Skeletal muscle tissue (tissue), 4 donors: Measurements from ENCODE around the gene SIK3. TPM values are rescaled to one million over a fixed set of nuclear protein-coding genes. Genes with fewer than 3 reads are reported as not detected.
A peak's percentile ranks its signal among the peaks of the same experiment; 100 is the strongest.
"Not testable (repeated sequence)": the region's sequence is repeated elsewhere in the genome, so short reads cannot be mapped to it uniquely, and the experiment has no call there.

Experiments
- H3K27ac ChIP-seq: one replicate; pipeline ENCODE4 v1.7.0; 2013; ENCODE audit warnings: mild to moderate bottlenecking, low read depth, low read length, inconsistent platforms
- H3K27me3 ChIP-seq, 3 donors: one replicate each; pipeline ENCODE4 v1.7.0; 2013; ENCODE audit warnings: low read length in 3 of 3; ENCODE audit not compliant: control insufficient read depth in 3 of 3, insufficient read depth in 3 of 3
- H3K36me3 ChIP-seq, 3 donors: one replicate each; pipeline ENCODE4 v1.7.0; 2013; ENCODE audit warnings: low read length in 3 of 3; ENCODE audit not compliant: control insufficient read depth in 3 of 3, insufficient read depth in 3 of 3
- H3K4me1 ChIP-seq, 3 donors: one replicate each; pipeline ENCODE4 v1.7.0; 2013; ENCODE audit warnings: low read length in 3 of 3, mild to moderate bottlenecking in 3 of 3; ENCODE audit not compliant: control insufficient read depth in 3 of 3, insufficient read depth in 3 of 3
- H3K4me3 ChIP-seq, 3 donors: one replicate each; pipeline ENCODE4 v1.7.0; 2013; ENCODE audit warnings: low read length in 3 of 3
- H3K9ac ChIP-seq, 3 donors: one replicate each; pipeline ENCODE4 v1.7.0; 2013; ENCODE audit warnings: low read length in 3 of 3, mild to moderate bottlenecking in 3 of 3, moderate library complexity in 2 of 3, low read depth in 1 of 3
- H3K9me3 ChIP-seq, 3 donors: one replicate each; pipeline ENCODE4 v1.7.0; 2013; ENCODE audit warnings: low read length in 3 of 3; ENCODE audit not compliant: control insufficient read depth in 3 of 3
- total RNA-seq: library from RNA; depleted of rRNA; stranded (reverse); fragments of >200 nt; gene quantifications from one replicate; pipeline ENCODE4 v1.2.3, GENCODE V29; 2014
- donor health status: Osteomylitis.

The SIK3 gene
- total RNA-seq, 1 donor from 2014 or later = 21.4 TPM

DNA sequence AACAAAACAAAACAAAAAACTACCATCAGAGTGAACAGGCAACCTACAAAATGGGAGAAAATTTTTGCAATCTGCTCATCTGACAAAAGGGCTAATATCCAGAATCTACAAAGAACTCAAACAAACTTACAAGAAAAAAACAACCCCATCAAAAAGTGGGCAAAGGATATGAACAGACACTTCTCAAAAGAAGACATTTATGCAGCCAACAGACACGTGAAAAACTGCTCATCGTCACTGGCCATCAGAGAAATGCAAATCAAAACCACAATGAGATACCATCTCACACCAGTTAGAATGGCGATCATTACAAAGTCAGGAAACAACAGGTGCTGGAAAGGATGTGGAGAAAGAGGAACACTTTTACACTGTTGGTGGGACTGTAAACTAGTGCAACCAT, 14.3 kb upstream of the SIK3 start:
- not testable (repeated sequence) for H3K9me3 ChIP-seq, H3K4me3 ChIP-seq, H3K4me1 ChIP-seq, H3K27ac ChIP-seq, H3K27me3 ChIP-seq, H3K9ac ChIP-seq, H3K36me3 ChIP-seq

DNA sequence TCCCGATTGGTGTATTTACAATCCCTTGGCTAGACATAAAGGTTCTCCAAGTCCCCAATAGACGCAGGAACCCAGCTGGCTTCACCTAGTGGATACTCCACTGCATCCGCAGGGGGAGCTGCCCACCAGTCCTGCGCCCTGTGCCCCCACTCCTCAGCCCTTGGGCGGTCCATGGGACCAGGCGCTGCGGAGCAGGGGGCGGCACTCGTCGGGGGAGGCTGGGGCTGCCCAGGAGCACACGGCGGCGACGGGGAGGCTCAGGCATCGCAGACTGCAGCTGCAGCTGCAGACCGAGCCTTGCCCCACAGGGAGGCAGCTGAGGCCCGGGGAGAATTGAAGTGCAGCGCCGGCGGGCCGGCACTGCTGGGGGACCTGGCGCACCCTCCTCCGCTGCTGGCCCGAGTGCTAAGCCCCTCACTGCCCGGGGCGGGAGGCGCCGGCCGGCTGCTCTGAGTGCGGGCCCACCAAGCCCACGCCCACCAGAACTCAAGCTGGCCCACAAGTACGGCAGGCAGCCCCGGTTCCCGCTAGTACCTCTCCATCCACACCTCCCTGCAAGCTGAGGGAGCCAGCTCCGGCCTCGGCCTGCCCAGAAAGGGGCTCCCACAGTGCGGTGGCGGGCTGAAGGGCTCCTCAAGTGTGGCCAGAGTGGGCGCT, 12.2 kb upstream of the SIK3 start:
- no peak overlapping the region for H3K4me3 ChIP-seq
- H3K27ac ChIP-seq = no peak overlapping the region
- H3K9me3 ChIP-seq = no peaks in the 10 kb centered on the region
- no peaks in the 10 kb centered on the region for H3K27me3 ChIP-seq
- peaks cover 4 to 7% (median 6%) of the 10 kb centered on the region in 3 donors for H3K4me1 ChIP-seq
- no peak overlapping the region for H3K9ac ChIP-seq
- no peaks in the 10 kb centered on the region for H3K36me3 ChIP-seq

DNA sequence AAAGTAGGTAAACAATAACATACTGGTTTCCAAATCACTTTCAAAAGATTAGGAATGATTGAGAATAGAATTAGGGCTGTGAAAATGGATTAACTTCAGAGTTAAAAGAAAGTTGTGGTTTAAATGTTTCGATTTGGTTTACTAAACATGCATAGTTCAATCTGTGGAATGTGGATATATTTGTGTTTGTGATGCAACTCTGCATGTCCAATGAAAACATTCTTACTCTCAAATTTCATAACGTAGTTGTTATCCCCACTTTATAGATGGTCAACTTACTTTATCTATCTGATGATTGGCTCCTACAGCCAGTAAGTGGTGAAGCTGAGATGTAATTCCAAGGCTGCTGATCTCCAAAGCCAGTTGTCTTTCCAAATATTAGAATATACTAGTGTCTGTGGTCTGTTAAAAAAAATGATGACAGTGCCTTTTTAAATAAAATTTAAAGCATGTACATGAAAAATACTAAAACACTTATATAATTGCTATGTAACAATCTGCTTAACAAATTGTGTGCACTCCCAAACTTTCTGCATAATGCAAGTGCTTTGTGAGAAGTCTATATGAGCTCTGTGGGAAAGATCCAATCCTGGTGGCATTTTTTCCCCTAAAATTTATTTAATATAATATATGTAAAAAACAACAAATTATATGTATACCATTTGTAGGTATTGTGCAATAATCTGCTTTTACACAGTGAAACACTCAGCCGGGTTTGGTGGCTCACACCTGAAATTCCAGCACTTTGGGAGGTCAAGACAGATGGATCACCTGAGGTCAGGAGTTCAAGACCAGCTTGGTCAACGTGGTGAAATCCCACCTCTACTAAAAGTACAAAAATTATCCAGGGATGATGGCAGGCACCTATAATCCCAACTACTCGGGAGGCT, 9.7 kb upstream of the SIK3 start:
- Histone ChIP-seq H3K4me3 (no peak overlapping the region), H3K9ac (no peak overlapping the region), H3K27me3 (no peaks in the 10 kb centered on the region), H3K9me3 (no peaks in the 10 kb centered on the region), H3K36me3 (no peaks in the 10 kb centered on the region), H3K4me1 (peaks cover 4 to 7% (median 6%) of the 10 kb centered on the region in 3 donors), H3K27ac (no peak overlapping the region)

DNA sequence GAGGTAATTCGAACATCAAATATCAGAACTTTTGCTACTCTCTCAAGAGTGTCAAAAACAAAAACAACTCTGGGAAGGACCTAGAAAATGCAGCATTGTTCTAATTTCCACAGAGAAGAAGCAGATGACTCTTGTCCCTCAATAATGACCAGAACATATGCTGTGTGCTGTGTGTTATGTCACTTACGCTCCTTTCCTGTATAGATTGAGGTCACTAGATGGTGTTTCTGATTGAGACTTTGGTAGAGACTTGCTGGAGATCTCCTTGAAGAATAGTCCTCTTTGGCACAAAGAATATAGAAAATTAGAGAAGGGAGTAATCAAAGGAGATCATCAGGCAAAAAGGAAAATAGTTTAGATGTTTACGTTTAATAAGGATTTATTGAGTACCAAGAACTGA, 2.3 kb upstream of the SIK3 start:
- no peak overlapping the region for H3K4me3 ChIP-seq
- no peaks in the 10 kb centered on the region for H3K36me3 ChIP-seq
- H3K4me1 ChIP-seq = peaks cover 24 to 26% (median 25%) of the 10 kb centered on the region in 3 donors
- no peak overlapping the region for H3K27ac ChIP-seq
- H3K27me3 ChIP-seq = no peaks in the 10 kb centered on the region
- H3K9ac ChIP-seq = no peak overlapping the region
- H3K9me3 ChIP-seq = no peaks in the 10 kb centered on the region

DNA sequence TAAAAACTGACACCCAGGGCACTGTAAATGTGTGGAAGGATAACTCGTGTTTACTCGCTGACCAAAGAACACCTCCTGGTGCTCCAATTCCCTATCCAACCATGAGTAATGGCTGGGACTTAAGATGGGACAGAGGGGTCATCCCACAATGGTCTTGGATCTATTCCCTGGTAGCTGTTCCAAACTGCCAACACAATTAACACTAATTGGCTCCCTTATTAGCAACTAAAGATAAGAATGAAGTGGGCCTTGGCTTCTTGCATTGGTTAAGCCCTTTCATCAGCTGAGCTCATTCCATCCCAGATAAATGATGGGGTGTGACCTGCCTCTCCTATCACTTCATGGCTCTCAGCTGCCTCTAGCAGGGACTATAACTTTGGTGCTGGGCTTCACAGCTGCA, 1.5 kb upstream of the SIK3 start:
- Histone ChIP-seq H3K27me3 (no peaks in the 10 kb centered on the region), H3K4me1 (peaks cover 30 to 33% (median 31%) of the 10 kb centered on the region in 3 donors)

DNA sequence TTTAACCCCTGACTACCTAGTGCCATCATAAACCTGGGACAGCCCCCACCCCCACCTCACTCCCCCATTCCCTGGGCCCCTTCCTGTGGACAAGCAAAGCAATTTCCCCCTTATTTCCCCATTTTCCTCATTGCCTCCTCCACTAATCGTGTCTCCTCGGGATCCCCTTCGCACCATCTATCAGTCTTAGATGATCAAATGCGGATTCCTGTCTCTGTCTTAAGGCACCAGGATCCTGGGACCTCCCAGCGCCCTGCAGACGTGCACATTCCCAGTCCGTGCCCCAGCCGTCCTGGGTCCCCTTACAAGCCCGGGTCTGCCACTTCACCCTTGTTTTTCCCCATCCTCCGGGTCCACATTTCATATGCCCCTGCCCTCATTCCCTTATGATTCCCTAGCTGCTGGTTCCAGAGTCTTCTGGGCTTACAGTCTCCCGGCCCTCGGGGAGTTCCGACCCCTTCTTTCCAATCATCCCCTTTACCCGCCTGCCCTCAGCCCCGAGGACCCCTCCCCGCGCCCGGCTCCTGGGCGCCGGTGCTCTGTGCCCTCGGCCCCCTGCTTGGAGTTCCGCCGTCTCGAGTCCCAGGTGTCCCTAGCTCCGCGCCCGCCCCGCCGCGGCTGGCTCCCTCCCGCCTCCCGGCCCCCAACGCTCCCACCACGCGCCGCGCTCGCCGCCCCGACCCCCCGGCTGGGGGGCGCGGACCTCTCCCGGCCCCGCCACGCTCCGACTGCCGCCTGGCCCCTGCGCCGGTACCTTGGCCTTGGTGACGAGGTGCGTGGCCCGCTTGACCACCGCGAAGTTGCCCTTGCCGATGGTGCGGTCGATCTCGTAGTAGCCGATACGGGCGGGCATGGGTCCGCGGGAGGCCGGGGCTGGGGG, 599 bp downstream of the SIK3 start:
- no peaks in the 10 kb centered on the region for H3K9me3 ChIP-seq
- H3K36me3 ChIP-seq = no peaks in the 10 kb centered on the region

More for the DNA sequence above, 1.5 kb upstream of the SIK3 start:
- peak overlapping the region; percentile 98 for H3K27ac ChIP-seq
- H3K9me3 ChIP-seq = no peaks in the 10 kb centered on the region
- no peak overlapping the region for H3K9ac ChIP-seq
- no peaks in the 10 kb centered on the region for H3K36me3 ChIP-seq
- no peak overlapping the region for H3K4me3 ChIP-seq

DNA sequence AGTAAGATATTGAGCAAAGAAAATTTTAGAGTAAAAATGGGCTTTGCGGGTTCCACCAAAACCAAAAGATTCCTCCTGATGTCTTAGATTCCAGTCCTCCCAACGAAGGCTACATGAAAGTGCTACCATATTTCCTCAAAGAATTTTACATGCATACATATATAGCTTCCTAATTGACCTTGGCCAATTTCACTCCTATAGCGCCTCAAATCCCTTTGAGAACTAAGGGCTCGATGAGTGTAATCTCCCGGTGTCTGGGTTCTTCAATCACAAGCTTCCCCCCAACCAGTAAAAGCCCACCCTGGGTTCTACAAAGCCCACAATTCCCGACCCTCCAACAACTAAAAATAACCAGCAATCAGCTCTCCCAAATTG, 1.2 kb downstream of the SIK3 start:
- H3K4me1 ChIP-seq = peaks cover 37 to 41% (median 38%) of the 10 kb centered on the region in 3 donors
- H3K27me3 ChIP-seq = no peaks in the 10 kb centered on the region
- no peaks in the 10 kb centered on the region for H3K9me3 ChIP-seq
- H3K27ac ChIP-seq = peak overlapping the region; percentile 89
- H3K4me3 ChIP-seq = peak overlapping the region; percentile 84 to 88 (median 87)
- no peaks in the 10 kb centered on the region for H3K36me3 ChIP-seq
- H3K9ac ChIP-seq = peak overlapping the region; percentile 90 to 91 (median 90)

More for the DNA sequence above, 599 bp downstream of the SIK3 start:
- Histone ChIP-seq H3K27ac (peak overlapping the region; percentile 89), H3K9ac (peak overlapping the region; percentile 90 to 91 (median 90)), H3K27me3 (no peaks in the 10 kb centered on the region), H3K4me1 (peaks cover 37 to 41% (median 38%) of the 10 kb centered on the region in 3 donors), H3K4me3 (peak overlapping the region; percentile 84 to 88 (median 87))

DNA sequence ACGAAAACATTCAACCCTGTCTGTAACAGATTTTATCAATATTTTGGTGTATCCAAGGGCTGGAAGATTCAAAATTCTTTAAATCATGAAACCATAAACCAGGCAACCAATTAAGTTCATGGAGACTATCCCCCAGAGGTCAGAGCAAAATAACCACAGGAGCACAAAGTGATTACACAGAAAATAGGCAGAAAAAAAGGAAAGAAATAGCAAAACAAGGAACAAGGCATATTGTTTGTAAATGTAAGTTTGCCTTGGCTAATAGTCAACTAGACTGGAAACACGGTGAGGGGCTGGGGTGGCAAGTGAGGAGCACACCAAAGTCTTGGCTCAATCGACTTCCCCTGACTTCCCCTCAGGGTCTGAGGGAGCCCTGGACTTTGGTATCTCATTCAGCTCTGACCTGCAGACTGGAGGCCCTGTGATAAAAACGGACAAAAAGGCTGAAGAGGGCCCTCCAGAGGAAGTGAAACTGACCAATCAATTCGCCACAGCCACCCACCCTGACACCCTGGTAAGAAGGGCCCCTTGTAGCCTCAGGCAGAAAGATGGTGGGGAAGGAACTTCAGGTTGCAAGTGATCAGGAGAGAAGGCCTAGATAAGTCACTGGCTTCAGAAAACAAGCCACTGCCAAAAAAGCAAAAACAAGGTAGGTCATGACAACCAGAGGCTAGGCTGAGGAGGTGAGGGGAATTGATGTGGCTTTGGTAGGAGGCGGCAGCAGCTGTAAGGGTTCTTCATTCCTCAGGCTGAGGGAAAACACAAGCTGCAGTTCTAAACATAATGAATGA, 1.8 kb downstream of the SIK3 start:
- H3K27me3 ChIP-seq = no peaks in the 10 kb centered on the region
- H3K9me3 ChIP-seq = no peaks in the 10 kb centered on the region
- peaks cover 37 to 41% (median 38%) of the 10 kb centered on the region in 3 donors for H3K4me1 ChIP-seq
- H3K9ac ChIP-seq = peak overlapping the region; percentile 10 to 90 (median 54)
- H3K4me3 ChIP-seq = peak overlapping the region; percentile 45 to 88 (median 87)
- H3K27ac ChIP-seq = peak overlapping the region; percentile 89
- no peaks in the 10 kb centered on the region for H3K36me3 ChIP-seq
